DND-41 (cell line): Measurements from ENCODE around the gene FRS2.

Experiments
- ATAC-seq: fragments of 200-7000 bp; cut with Tn5 transposase; 3 replicates; pipeline ENCODE4 v1.9.1; 2021; ENCODE audit warnings: low read depth; ENCODE audit not compliant: insufficient read depth
- DNase-seq: peaks from one replicate; pipeline ENCODE4 v3.0.0-alpha.2; 2020
- H2AFZ ChIP-seq: 2 replicates; pipeline ENCODE4 v1.6.0; 2012; ENCODE audit warnings: low read depth, low read length
- H3K27ac ChIP-seq: 2 replicates; pipeline ENCODE4 v1.5.1; 2012; ENCODE audit warnings: low read length, inconsistent platforms
- H3K27me3 ChIP-seq: fragments of 200-600 bp; sonication (generic); 2 replicates; pipeline ENCODE4 v1.6.0; 2012; ENCODE audit warnings: low read length, mild to moderate bottlenecking, inconsistent platforms; ENCODE audit not compliant: insufficient read depth, poor library complexity
- H3K36me3 ChIP-seq: 2 replicates; pipeline ENCODE4 v1.5.1; 2012; ENCODE audit warnings: low read length, inconsistent platforms; ENCODE audit not compliant: insufficient read depth
- H3K4me1 ChIP-seq: 2 replicates; pipeline ENCODE4 v1.5.1; 2012; ENCODE audit warnings: mild to moderate bottlenecking, low read length; ENCODE audit not compliant: insufficient read depth
- H3K4me2 ChIP-seq: 2 replicates; pipeline ENCODE4 v1.6.0; 2012; ENCODE audit warnings: mild to moderate bottlenecking, moderate library complexity, low read length, inconsistent platforms; ENCODE audit not compliant: insufficient read depth
- H3K4me3 ChIP-seq, 2 experiments: fragments of 200-600 bp in 1 of 2; shearing (Covaris generic) in 1 of 2; 2 replicates each; pipeline ENCODE4 v1.5.1; 2012 to 2016; ENCODE audit warnings: inconsistent platforms in 2 of 2, low read length in 2 of 2, mild to moderate bottlenecking in 2 of 2, low read depth in 1 of 2, moderate library complexity in 1 of 2
- H3K79me2 ChIP-seq: 2 replicates; pipeline ENCODE4 v1.6.0; 2012; ENCODE audit warnings: low read length, inconsistent platforms; ENCODE audit not compliant: insufficient read depth
- H3K9ac ChIP-seq: 2 replicates; pipeline ENCODE4 v1.6.0; 2012; ENCODE audit warnings: low read depth, mild to moderate bottlenecking, inconsistent platforms, low read length, moderate library complexity
- H3K9me3 ChIP-seq: 2 replicates; pipeline ENCODE4 v1.5.1; 2012; ENCODE audit warnings: low read length, moderate library complexity, mild to moderate bottlenecking, inconsistent platforms; ENCODE audit not compliant: insufficient read depth, severe bottlenecking
- H4K20me1 ChIP-seq: 2 replicates; pipeline ENCODE4 v1.6.0; 2012; ENCODE audit warnings: low read length; ENCODE audit not compliant: insufficient read depth
- CTCF ChIP-seq: IDR thresholded peaks from 2 replicates; pipeline ENCODE4 v1.5.1; 2012; ENCODE audit warnings: borderline replicate concordance, low read length, moderate library complexity, mild to moderate bottlenecking; ENCODE audit not compliant: poor library complexity, severe bottlenecking; ENCODE audit errors: extremely low read depth
- EZH2 ChIP-seq: IDR thresholded peaks from 3 replicates; pipeline ENCODE4 v1.6.1; 2012; ENCODE audit warnings: borderline replicate concordance, low read depth, mild to moderate bottlenecking, moderate library complexity, low read length, inconsistent platforms; ENCODE audit not compliant: severe bottlenecking

FRS2 gene

GRCh38 chr12:69585189-69586062 is 115.2 kb downstream of the FRS2 start, which contains the start of gene CCT2:
CCT2 (plus strand) TSS chr12:69585459; CDS start chr12:69585522, 63 bp downstream.
- DNase-seq (peak; percentile 97), ATAC-seq (peak; percentile 90)
- H3K27me3 ChIP-seq: no peaks in the 10 kb centered on the region
- TF ChIP-seq EZH2: no peak
- TF ChIP-seq CTCF: peak; percentile 46
- H3K79me2 ChIP-seq: peaks cover 52% of the 10 kb centered on the region
- peaks cover 18% of the 10 kb centered on the region for H4K20me1 ChIP-seq
- H3K4me2 ChIP-seq: peak within 1 kb of the TSS; percentile 85
- peak within 1 kb of the TSS; percentile 81 for H3K9ac ChIP-seq
- H3K36me3 ChIP-seq: peaks cover 45% of the 10 kb centered on the region
- peak within 1 kb of the TSS; percentile 90 for H3K27ac ChIP-seq
- peak within 1 kb of the TSS; percentile 88 for H2AFZ ChIP-seq
- peaks cover 43% of the 10 kb centered on the region for H3K4me1 ChIP-seq
- no peaks in the 10 kb centered on the region for H3K9me3 ChIP-seq
- peak within 1 kb of the TSS; percentile 67 to 79 for H3K4me3 ChIP-seq

GRCh38 chr12:69588527-69588926 is 118.3 kb downstream of the FRS2 start:
- Histone ChIP-seq H4K20me1 (peaks cover 27% of the 10 kb centered on the region), H3K9ac (no peak overlapping the region), H3K36me3 (peaks cover 76% of the 10 kb centered on the region), H3K9me3 (no peaks in the 10 kb centered on the region), H3K4me3 (no peak overlapping the region), H3K4me2 (no peak overlapping the region), H3K27me3 (no peaks in the 10 kb centered on the region), H3K79me2 (peaks cover 63% of the 10 kb centered on the region), H2AFZ (no peak overlapping the region), H3K27ac (no peak overlapping the region), H3K4me1 (peaks cover 43% of the 10 kb centered on the region)
- DNase-seq: no peak
- no peak for TF ChIP-seq CTCF
- no peak for TF ChIP-seq EZH2
- ATAC-seq: no peak

- Histone ChIP-seq H3K36me3 (peaks cover 82% of the 10 kb centered on the region), H3K79me2 (peaks cover 66% of the 10 kb centered on the region), H3K27ac (no peak overlapping the region), H3K9me3 (no peaks in the 10 kb centered on the region), H3K4me3 (no peak overlapping the region), H2AFZ (no peak overlapping the region), H3K4me1 (peaks cover 43% of the 10 kb centered on the region), H3K4me2 (no peak overlapping the region), H4K20me1 (peaks cover 27% of the 10 kb centered on the region), H3K27me3 (no peaks in the 10 kb centered on the region), H3K9ac (no peak overlapping the region)
- ATAC-seq (no peak), DNase-seq (no peak)
- TF ChIP-seq EZH2: no peak
- TF ChIP-seq CTCF: no peak
Observed at GRCh38 chr12:69589082-69589481, 118.9 kb downstream of the FRS2 start.
